ENCODE results near the gene TMPRSS7.

GRCh38 chr3:111999484-112000324 lies 34.8 kb upstream of the TMPRSS7 start:
- TF ChIP-seq, protein P1, sequence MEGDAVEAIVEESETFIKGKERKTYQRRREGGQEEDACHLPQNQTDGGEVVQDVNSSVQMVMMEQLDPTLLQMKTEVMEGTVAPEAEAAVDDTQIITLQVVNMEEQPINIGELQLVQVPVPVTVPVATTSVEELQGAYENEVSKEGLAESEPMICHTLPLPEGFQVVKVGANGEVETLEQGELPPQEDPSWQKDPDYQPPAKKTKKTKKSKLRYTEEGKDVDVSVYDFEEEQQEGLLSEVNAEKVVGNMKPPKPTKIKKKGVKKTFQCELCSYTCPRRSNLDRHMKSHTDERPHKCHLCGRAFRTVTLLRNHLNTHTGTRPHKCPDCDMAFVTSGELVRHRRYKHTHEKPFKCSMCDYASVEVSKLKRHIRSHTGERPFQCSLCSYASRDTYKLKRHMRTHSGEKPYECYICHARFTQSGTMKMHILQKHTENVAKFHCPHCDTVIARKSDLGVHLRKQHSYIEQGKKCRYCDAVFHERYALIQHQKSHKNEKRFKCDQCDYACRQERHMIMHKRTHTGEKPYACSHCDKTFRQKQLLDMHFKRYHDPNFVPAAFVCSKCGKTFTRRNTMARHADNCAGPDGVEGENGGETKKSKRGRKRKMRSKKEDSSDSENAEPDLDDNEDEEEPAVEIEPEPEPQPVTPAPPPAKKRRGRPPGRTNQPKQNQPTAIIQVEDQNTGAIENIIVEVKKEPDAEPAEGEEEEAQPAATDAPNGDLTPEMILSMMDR (IDR thresholded peaks at IDR 0.05), result no peak
- TF ChIP-seq POLR2A (IDR thresholded peaks at IDR 0.05), result no peak

Measured in body of pancreas (tissue), 4 donors.